ENCODE results near the gene ZMYND11. TPM values are rescaled to one million over a fixed set of nuclear protein-coding genes. Genes with fewer than 3 reads are reported as not detected.
A peak's percentile ranks its signal among the peaks of the same experiment; 100 is the strongest.

ZMYND11 gene
- total and polyA plus RNA-seq, 2 donors from 2014 or later = 32.7 to 80.7 TPM

DNA sequence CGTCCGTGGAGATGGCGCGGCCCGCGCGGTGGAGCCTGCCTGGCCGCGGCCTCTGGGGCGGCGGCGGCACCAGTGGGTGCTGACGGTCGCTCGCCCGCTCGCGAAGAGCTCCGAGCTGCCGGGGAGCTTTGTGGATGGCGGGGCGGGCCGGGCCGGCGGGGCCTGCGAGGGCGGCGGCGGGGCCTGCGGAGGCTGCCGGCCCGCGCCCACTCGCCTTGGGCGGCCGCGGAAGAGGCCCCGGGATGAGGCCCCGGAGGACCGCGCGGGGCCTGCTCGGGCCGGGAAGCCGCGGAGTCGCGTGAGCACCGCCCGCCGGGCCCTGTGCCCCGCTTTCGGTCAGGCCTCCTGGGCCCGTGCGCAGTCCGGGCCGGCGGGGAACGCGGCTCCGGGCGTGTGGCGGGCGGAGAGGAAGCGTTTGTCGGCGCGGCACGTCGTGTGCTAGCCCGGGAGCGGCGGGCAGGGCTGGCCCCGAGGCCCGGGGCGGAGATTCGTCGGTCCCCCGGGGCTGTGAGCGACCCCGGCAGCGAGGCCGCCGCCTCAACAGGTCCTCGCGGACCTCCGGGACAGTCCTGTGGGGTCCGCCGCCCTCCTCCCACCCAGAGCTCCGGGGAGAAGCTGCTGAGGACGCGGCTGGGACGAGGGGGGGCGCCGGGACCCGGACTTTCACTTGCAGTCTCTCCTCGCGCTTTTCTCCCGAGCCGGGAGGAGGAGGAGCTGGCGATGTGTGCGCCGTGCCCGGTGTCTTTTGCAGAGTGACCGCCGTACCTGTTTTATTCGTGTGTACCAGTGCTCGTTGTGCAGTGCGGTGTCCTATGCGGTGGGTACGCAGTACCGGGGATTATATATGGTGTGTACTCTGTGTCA, 578 bp downstream of the ZMYND11 start:
- peak; percentile 72 to 92 (median 84) for DNase-seq
- Histone ChIP-seq H3K27me3 (ENCODE audit: control insufficient read depth, insufficient read depth, low read length) (no peaks in the 10 kb centered on the region), H3K4me3 (ENCODE audit: low read length in 3 of 3) (peak overlapping the region; percentile 83 to 96 (median 95)), H3K9ac (ENCODE audit: low read length in 3 of 3) (peak overlapping the region; percentile 78 to 92 (median 92)), H3K27ac (ENCODE audit: low read depth in 2 of 2, low read length in 2 of 2) (peak overlapping the region; percentile 91 to 94), H3K4me1 (ENCODE audit: control insufficient read depth in 2 of 3, insufficient read depth in 2 of 3, low read depth in 1 of 3, low read length in 3 of 3) (peaks cover 6 to 13% (median 11%) of the 10 kb centered on the region in 3 donors), H3K9me3 (ENCODE audit: control insufficient read depth in 2 of 3, insufficient read depth in 1 of 3, low read length in 3 of 3) (no peaks in the 10 kb centered on the region), H3K36me3 (ENCODE audit: control insufficient read depth in 2 of 3, insufficient read depth in 3 of 3, low read length in 3 of 3) (no peaks in the 10 kb centered on the region)
- intact Hi-C loops (cut with DNase I) = no loop called here
- TF ChIP-seq CTCF (IDR thresholded peaks at IDR 0.05; ENCODE audit: borderline replicate concordance, extremely low read depth, insufficient read depth) = no peak
- FAIRE-seq = no peak

DNA sequence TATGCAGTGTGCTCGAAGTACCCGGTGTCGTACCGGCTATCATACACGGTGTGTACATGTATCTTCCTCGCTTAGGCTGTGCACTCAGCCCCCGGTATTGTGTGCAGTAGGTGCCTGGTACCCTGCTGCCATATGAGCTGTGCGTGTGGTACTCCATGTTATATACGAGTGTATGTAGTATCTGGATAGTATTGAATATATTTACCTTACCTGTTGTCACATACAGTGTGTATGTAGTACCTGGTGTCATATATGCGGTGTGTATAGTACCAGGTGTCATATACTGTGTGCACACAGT, 1.2 kb downstream of the ZMYND11 start:
- no peaks in the 10 kb centered on the region for H3K36me3 ChIP-seq (ENCODE audit: control insufficient read depth in 2 of 3, insufficient read depth in 3 of 3, low read length in 3 of 3)
- peak overlapping the region; percentile 78 to 92 (median 92) for H3K9ac ChIP-seq (ENCODE audit: low read length in 3 of 3)
- peaks cover 6 to 15% (median 11%) of the 10 kb centered on the region in 3 donors for H3K4me1 ChIP-seq (ENCODE audit: control insufficient read depth in 2 of 3, insufficient read depth in 2 of 3, low read depth in 1 of 3, low read length in 3 of 3)
- no peak for DNase-seq
- H3K4me3 ChIP-seq (ENCODE audit: low read length in 3 of 3) = peak overlapping the region; percentile 83 to 96 (median 95)
- no peaks in the 10 kb centered on the region for H3K27me3 ChIP-seq (ENCODE audit: control insufficient read depth, insufficient read depth, low read length)
- no peak for TF ChIP-seq CTCF (IDR thresholded peaks at IDR 0.05; ENCODE audit: borderline replicate concordance, extremely low read depth, insufficient read depth)
- intact Hi-C loops (cut with DNase I) = no loop called here
- no peaks in the 10 kb centered on the region for H3K9me3 ChIP-seq (ENCODE audit: control insufficient read depth in 2 of 3, insufficient read depth in 1 of 3, low read length in 3 of 3)
- FAIRE-seq = no peak
- peak overlapping the region; percentile 91 to 94 for H3K27ac ChIP-seq (ENCODE audit: low read depth in 2 of 2, low read length in 2 of 2)

- Histone ChIP-seq H3K9ac (ENCODE audit: low read length in 3 of 3) (no peak overlapping the region), H3K27ac (ENCODE audit: low read depth in 2 of 2, low read length in 2 of 2) (no peak overlapping the region), H3K36me3 (ENCODE audit: control insufficient read depth in 2 of 3, insufficient read depth in 3 of 3, low read length in 3 of 3) (no peaks in the 10 kb centered on the region), H3K9me3 (ENCODE audit: control insufficient read depth in 2 of 3, insufficient read depth in 1 of 3, low read length in 3 of 3) (no peaks in the 10 kb centered on the region), H3K27me3 (ENCODE audit: control insufficient read depth, insufficient read depth, low read length) (no peaks in the 10 kb centered on the region), H3K4me1 (ENCODE audit: control insufficient read depth in 2 of 3, insufficient read depth in 2 of 3, low read depth in 1 of 3, low read length in 3 of 3) (peaks cover 6 to 15% (median 11%) of the 10 kb centered on the region in 3 donors), H3K4me3 (ENCODE audit: low read length in 3 of 3) (peak overlapping the region; percentile 83 to 96 (median 95))
- intact Hi-C loops (cut with DNase I) = no loop called here
- FAIRE-seq = no peak
- peak; percentile 10 for TF ChIP-seq CTCF (IDR thresholded peaks at IDR 0.05; ENCODE audit: borderline replicate concordance, extremely low read depth, insufficient read depth)
- DNase-seq = peak in 3 of 5 donors; percentile 13 to 51 (median 44)
Measured at GRCh38 chr10:137031-137430, 1.8 kb downstream of the ZMYND11 start.

Measured in kidney (tissue), 14 donors.